Endothelial cell of umbilical vein (primary cell): ENCODE measurements around the gene GPSM1.

Source experiments
- CTCF ChIP-seq, 2 donors: IDR thresholded peaks; 1 replicate in 1 of 2; 2 replicates in 1 of 2; pipeline ENCODE4 v1.5.1; 2011; ENCODE audit warnings: low read length in 2 of 2, mild to moderate bottlenecking in 2 of 2, moderate library complexity in 2 of 2, control low read depth in 1 of 2, inconsistent platforms in 1 of 2, low read depth in 1 of 2; ENCODE audit not compliant: insufficient read depth in 1 of 2; ENCODE audit errors: extremely low read depth in 1 of 2
- EZH2 ChIP-seq: IDR thresholded peaks from 2 replicates; pipeline ENCODE4 v1.6.1; 2012; ENCODE audit warnings: borderline replicate concordance, low read depth, mild to moderate bottlenecking, moderate library complexity, low read length, inconsistent platforms; ENCODE audit not compliant: severe bottlenecking
- FOS ChIP-seq: IDR thresholded peaks from 2 replicates; pipeline ENCODE4 v1.6.1; 2011; ENCODE audit warnings: mild to moderate bottlenecking, low read length, moderate library complexity, borderline replicate concordance; ENCODE audit not compliant: insufficient read depth
- JUN ChIP-seq: IDR thresholded peaks from 2 replicates; pipeline ENCODE4 v1.6.1; 2011; ENCODE audit warnings: borderline replicate concordance, low read depth; ENCODE audit not compliant: insufficient read length, insufficient read depth
- MAX ChIP-seq: IDR thresholded peaks from 2 replicates; pipeline ENCODE4 v1.6.1; 2011; ENCODE audit not compliant: insufficient read depth, insufficient read length
- POLR2A ChIP-seq: IDR thresholded peaks from 2 replicates; pipeline ENCODE4 v1.6.1; 2012; ENCODE audit warnings: low read depth, mild to moderate bottlenecking, control low read depth, low read length
- POLR2AphosphoS5 ChIP-seq: IDR thresholded peaks from 2 replicates; pipeline ENCODE4 v1.6.1; 2012; ENCODE audit warnings: low read depth, mild to moderate bottlenecking, control low read depth, low read length, moderate library complexity; ENCODE audit not compliant: insufficient read depth

- TF ChIP-seq EZH2 (no peak), CTCF (IDR thresholded peaks at IDR 0.05; ENCODE audit: extremely low read depth in 1 of 2, insufficient read depth in 1 of 2, low read depth in 1 of 2, low read length in 2 of 2) (no peak), POLR2A (no peak), MAX (no peak), POLR2AphosphoS5 (no peak), JUN (no peak), FOS (no peak)
These were observed 47.8 kb downstream of the GPSM1 start for GRCh38 chr9:136375096-136375495.
